Nasal cavity respiratory epithelium epithelial cell of viscerocranial mucosa (primary cell): ENCODE data around the gene ABHD16A. TPM values are rescaled to one million over a fixed set of nuclear protein-coding genes. Genes with fewer than 3 reads are reported as not detected.

Experiments used
- total RNA-seq: library from RNA; depleted of rRNA; stranded (reverse); fragments of >200 nt; gene quantifications from 2 replicates; pipeline ENCODE4 v1.2.3, GENCODE V29; 2014

ABHD16A gene
- total RNA-seq, result 30.8 and 46.5 TPM in 2 replicates

GRCh38 chr6:31702819-31703716 lies at the start of gene ABHD16A:
Gene ABHD16A, minus strand, starts transcription at chr6:31703324. Its CDS starts 43 bp downstream, at chr6:31703281.

GRCh38 chr6:31739639-31740396 lies 36.7 kb upstream of the ABHD16A start, which contains the start of gene MSH5:
Gene MSH5, plus strand, starts transcription at chr6:31740005. Its CDS starts 462 bp downstream, at chr6:31740467.

GRCh38 chr6:31736021-31736767 lies 33.1 kb upstream of the ABHD16A start, which contains the start of gene CLIC1:
Gene CLIC1, minus strand, starts transcription at chr6:31736530. Its CDS starts 230 bp downstream, at chr6:31736300.

GRCh38 chr6:31728767-31729514 lies 25.8 kb upstream of the ABHD16A start, which contains the start of gene DDAH2:
Gene DDAH2, minus strand, starts transcription at chr6:31729299. Its CDS starts 138 bp downstream, at chr6:31729161.

GRCh38 chr6:31723245-31723979 lies 20.3 kb upstream of the ABHD16A start, which contains the start of gene MPIG6B:
Gene MPIG6B, plus strand, starts transcription at chr6:31723373. Its CDS starts 11 bp downstream, at chr6:31723384.

GRCh38 chr6:31721351-31722020 lies 18.4 kb upstream of the ABHD16A start, which contains the start of gene LY6G6C:
Gene LY6G6C, minus strand, starts transcription at chr6:31721746. Its CDS starts 67 bp downstream, at chr6:31721679.

GRCh38 chr6:31715022-31715958 lies 12.2 kb upstream of the ABHD16A start, which contains the start of gene LY6G6D:
Gene LY6G6D, plus strand, starts transcription at chr6:31715348. Its CDS starts 8 bp downstream, at chr6:31715356.

GRCh38 chr6:31706599-31706998 lies 3.5 kb upstream of the ABHD16A start, which contains the start of gene LY6G6F:
Gene LY6G6F, plus strand, starts transcription at chr6:31706866. Its CDS starts 41 bp downstream, at chr6:31706907.

GRCh38 chr6:31680226-31681134 lies 22.6 kb downstream of the ABHD16A start, which contains the start of gene LY6G5C:
Gene LY6G5C, minus strand, starts transcription at chr6:31681067. Its CDS starts 694 bp downstream, at chr6:31680373.

GRCh38 chr6:31669676-31670075 lies 33.4 kb downstream of the ABHD16A start, which contains the start of gene LY6G5B:
Gene LY6G5B, plus strand, starts transcription at chr6:31669976. Its CDS starts 975 bp downstream, at chr6:31670951.

GRCh38 chr6:31665501-31666336 lies 37.4 kb downstream of the ABHD16A start, which contains the start of gene CSNK2B:
Gene CSNK2B, plus strand, starts transcription at chr6:31666080. Its CDS starts 752 bp downstream, at chr6:31666832.

GRCh38 chr6:31664790-31665500 lies 38.2 kb downstream of the ABHD16A start, which contains the start of gene GPANK1:
Gene GPANK1, minus strand, starts transcription at chr6:31664997. Its CDS starts 519 bp downstream, at chr6:31664478.

GRCh38 chr6:31660381-31661261 lies 42.5 kb downstream of the ABHD16A start, which contains the start of gene C6orf47:
Gene C6orf47, minus strand, starts transcription at chr6:31660778. Its CDS starts 831 bp downstream, at chr6:31659947.

